HCT116 (cell line): ENCODE measurements around the gene HSD17B1. TPM values are rescaled to one million over a fixed set of nuclear protein-coding genes. Genes with fewer than 3 reads are reported as not detected.

ENCODE experiments used
- ATAC-seq: fragments of 200-7000 bp; cut with Tn5 transposase; 2 replicates; pipeline ENCODE4 v1.9.1; 2020; ENCODE audit warnings: mild to moderate bottlenecking, moderate library complexity
- BruUV-seq: library from RNA; stranded (reverse); fragments of 400-500 nt; replicated peaks from 2 replicates; lab custom pipeline; 2021; lab: Mats Ljungman, UMichigan
- CTCF ChIA-PET: fragments of 300-600 bp; sonication (Branson Sonifier 250); formaldehyde crosslinking; loops from one replicate; lab custom pipeline; 2021; ENCODE audit warnings: antibody characterized with exemption; lab: Charles Lee
- POLR2A ChIA-PET: fragments of 300-600, 350-600 bp; sonication (Branson Sonifier 250); formaldehyde crosslinking; loops from one replicate; lab custom pipeline; 2021; ENCODE audit warnings: antibody characterized with exemption; lab: Charles Lee
- RAD21 ChIA-PET, 2 experiments: fragments of 300-600 bp; sonication (Branson Sonifier 250); formaldehyde crosslinking; loops; one replicate each; lab custom pipeline; 2023; ENCODE audit warnings: low total read pairs in 2 of 2; ENCODE audit not compliant: uncharacterized antibody in 2 of 2, unreplicated experiment in 2 of 2, low non-redundant PET in 1 of 2; lab: Charles Lee
- DNase-seq: peaks from one replicate; pipeline ENCODE4 v3.0.0-alpha.2; 2010; ENCODE audit warnings: low read depth, low spot score
- H2AFZ ChIP-seq: fragments of 200-600 bp; shearing (Covaris generic), sonication (generic); 2 replicates; pipeline ENCODE4 v1.6.1; 2017; ENCODE audit warnings: low read depth, mixed run types, mixed read lengths, antibody characterized with exemption, low read length; ENCODE audit not compliant: poor library complexity, severe bottlenecking
- H3K27ac ChIP-seq: 2 replicates; pipeline ENCODE4 v1.5.1; 2012; ENCODE audit warnings: low read depth, low read length
- H3K27me3 ChIP-seq: fragments of 200-600 bp; sonication (generic); 2 replicates; pipeline ENCODE4 v1.6.1; 2016; ENCODE audit warnings: mixed run types, low read length, mixed read lengths; ENCODE audit not compliant: insufficient read depth
- H3K36me3 ChIP-seq, 2 experiments: fragments of 200-500 bp in 1 of 2; fragments of 200-600 bp in 1 of 2; sonication (Bioruptor generic) in 1 of 2; sonication (generic) in 1 of 2; 2 replicates each; pipeline versions ENCODE4 v1.5.1 to v1.6.1; 2014 to 2016; ENCODE audit warnings: low read length in 2 of 2, inconsistent platforms in 1 of 2, mixed read lengths in 1 of 2, mixed run types in 1 of 2; ENCODE audit not compliant: insufficient read depth in 2 of 2, control insufficient read depth in 1 of 2
- H3K4me1 ChIP-seq, 2 experiments: fragments of 200-600 bp in 1 of 2; sonication (generic) in 1 of 2; 2 replicates each; pipeline versions ENCODE4 v1.5.1 to v1.6.1; 2012 to 2017; ENCODE audit warnings: low read length in 2 of 2, inconsistent platforms in 1 of 2, mild to moderate bottlenecking in 1 of 2, mixed read lengths in 1 of 2, mixed run types in 1 of 2, moderate library complexity in 1 of 2; ENCODE audit not compliant: insufficient read depth in 2 of 2, control insufficient read depth in 1 of 2
- H3K4me2 ChIP-seq: fragments of 200-600 bp; sonication (generic); 2 replicates; pipeline ENCODE4 v1.6.1; 2017; ENCODE audit warnings: mixed run types, low read length, mixed read lengths
- H3K4me3 ChIP-seq, 2 experiments: fragments of 200-600 bp in 1 of 2; sonication (generic) in 1 of 2; replicated peaks in 1 of 2; 2 replicates each; pipeline ENCODE4 v1.5.1; 2011 to 2016; ENCODE audit warnings: low read length in 2 of 2, control low read depth in 1 of 2, low read depth in 1 of 2, mild to moderate bottlenecking in 1 of 2, mixed read lengths in 1 of 2, mixed run types in 1 of 2
- H3K79me2 ChIP-seq: fragments of 200-600 bp; sonication (generic); 2 replicates; pipeline ENCODE4 v1.6.1; 2017; ENCODE audit warnings: mild to moderate bottlenecking, mixed run types, low read length, moderate library complexity, mixed read lengths; ENCODE audit not compliant: insufficient read depth
- H3K9ac ChIP-seq: fragments of 200-600 bp; sonication (generic); 2 replicates; pipeline ENCODE4 v1.6.1; 2016; ENCODE audit warnings: low read length, mixed read lengths
- H3K9me2 ChIP-seq: fragments of 200-600 bp; sonication (generic), shearing (Covaris generic); 2 replicates; pipeline ENCODE4 v1.6.1; 2017; ENCODE audit warnings: mixed run types, mild to moderate bottlenecking, moderate library complexity; ENCODE audit not compliant: insufficient read depth
- H3K9me3 ChIP-seq, 2 experiments: fragments of 200-500 bp in 1 of 2; fragments of 200-600 bp in 1 of 2; sonication (Bioruptor generic) in 1 of 2; sonication (generic) in 1 of 2; 2 replicates each; pipeline ENCODE4 v1.6.1; 2014 to 2017; ENCODE audit warnings: low read length in 2 of 2, mixed read lengths in 2 of 2, inconsistent platforms in 1 of 2, low read depth in 1 of 2, mild to moderate bottlenecking in 1 of 2, mixed run types in 1 of 2, moderate library complexity in 1 of 2; ENCODE audit not compliant: control insufficient read depth in 1 of 2, insufficient read depth in 1 of 2
- H4K20me1 ChIP-seq: fragments of 200-600 bp; sonication (generic), shearing (Covaris generic); 2 replicates; pipeline ENCODE4 v1.6.1; 2017; ENCODE audit warnings: mixed run types, mild to moderate bottlenecking, moderate library complexity; ENCODE audit not compliant: insufficient read depth
- ATF3 ChIP-seq: IDR thresholded peaks from 2 replicates; pipeline ENCODE4 v1.6.1; 2012
- CEBPB ChIP-seq: IDR thresholded peaks from 2 replicates; pipeline ENCODE4 v1.6.1; 2012; ENCODE audit warnings: low read depth
- CTCF ChIP-seq, 3 experiments: fragments of 200-600 bp in 1 of 3; sonication (generic) in 1 of 3; IDR thresholded peaks in 2 of 3; conservative IDR thresholded peaks in 1 of 3; 2 replicates each; pipeline ENCODE4 v1.5.1; 2012 to 2017; ENCODE audit warnings: low read depth in 2 of 3, low read length in 2 of 3, antibody characterized with exemption in 1 of 3, borderline replicate concordance in 1 of 3, control low read depth in 1 of 3, mild to moderate bottlenecking in 1 of 3, mixed read lengths in 1 of 3, mixed run types in 1 of 3, moderate library complexity in 1 of 3; ENCODE audit not compliant: insufficient read depth in 1 of 3
- EGR1 ChIP-seq: IDR thresholded peaks from 2 replicates; pipeline ENCODE4 v1.6.1; 2012; ENCODE audit warnings: low read depth
- ELF1 ChIP-seq: IDR thresholded peaks from 2 replicates; pipeline ENCODE4 v1.6.1; 2012; ENCODE audit warnings: low read depth, borderline replicate concordance
- FOSL1 ChIP-seq: IDR thresholded peaks from 2 replicates; pipeline ENCODE4 v1.6.1; 2012; ENCODE audit warnings: low read depth
- JUND ChIP-seq: IDR thresholded peaks from 2 replicates; pipeline ENCODE4 v1.6.1; 2012
- MAX ChIP-seq: IDR thresholded peaks from 2 replicates; pipeline ENCODE4 v1.6.1; 2012
- POLR2AphosphoS5 ChIP-seq: IDR thresholded peaks from 2 replicates; pipeline ENCODE4 v1.6.1; 2011; ENCODE audit warnings: mild to moderate bottlenecking, low read depth, low read length, moderate library complexity
- RAD21 ChIP-seq: IDR thresholded peaks from 2 replicates; pipeline ENCODE4 v1.6.1; 2012; ENCODE audit warnings: low read depth, mild to moderate bottlenecking
- SP1 ChIP-seq: IDR thresholded peaks from 2 replicates; pipeline ENCODE4 v1.6.1; 2012; ENCODE audit warnings: low read depth
- SRF ChIP-seq: IDR thresholded peaks from 2 replicates; pipeline ENCODE4 v1.6.1; 2012; ENCODE audit warnings: low read depth
- YY1 ChIP-seq: IDR thresholded peaks from 2 replicates; pipeline ENCODE4 v1.6.1; 2011; ENCODE audit warnings: low read length, low read depth, moderate library complexity, mild to moderate bottlenecking; ENCODE audit not compliant: insufficient replicate concordance; ENCODE audit errors: extremely low read depth
- ZFX ChIP-seq: fragments of 450-650 bp; IDR thresholded peaks from 2 replicates; pipeline ENCODE4 v1.6.1; 2017
- ZNF274 ChIP-seq: fragments of 200-500 bp; sonication (Bioruptor generic); IDR thresholded peaks from 2 replicates; pipeline ENCODE4 v1.6.1; 2014; ENCODE audit warnings: mild to moderate bottlenecking, low read depth, low read length, inconsistent platforms
- intact Hi-C: fragments of 100-400 bp; cut with micrococcal nuclease; formaldehyde crosslinking; loops from 2 replicates; pipeline ENCODE4 v1.10.0; 2022
- total RNA-seq: library from RNA; stranded (reverse); gene quantifications from one replicate; pipeline ENCODE4 v1.2.1, GENCODE V29; 2021; ENCODE audit not compliant: unreplicated experiment

HSD17B1 gene
- total RNA-seq, 1 experiment from 2014 or later: 1.4 TPM

GRCh38 chr17:42508426-42509165 lies 44.1 kb upstream of the HSD17B1 start:
- H4K20me1 ChIP-seq: no peaks in the 10 kb centered on the region
- peaks cover 9 to 20% of the 10 kb centered on the region in 2 experiments; a peak in 3 of 4 replicates for H3K36me3 ChIP-seq
- intact Hi-C loops: no loop called here
- ChIA-PET RAD21 (no interaction called here), POLR2A (no interaction called here), CTCF (interaction anchor here (3.3 kb wide), 1 partner anchor 9 kb away, joined by 16 read pairs; no protein-coding TSS in a partner anchor)
- no peaks in the 10 kb centered on the region for H3K9me3 ChIP-seq
- H3K9me2 ChIP-seq: no peaks in the 10 kb centered on the region
- DNase-seq: no peak
- no peak overlapping the region for H3K4me3 ChIP-seq
- H3K27me3 ChIP-seq: no peaks in the 10 kb centered on the region
- no peak for ATAC-seq
- H2AFZ ChIP-seq: no peak overlapping the region
- no peak overlapping the region for H3K27ac ChIP-seq
- no peaks in the 10 kb centered on the region for H3K79me2 ChIP-seq
- no peak for TF ChIP-seq SRF
- TF ChIP-seq ATF3: no peak
- TF ChIP-seq MAX: no peak
- TF ChIP-seq RAD21: no peak
- no peak for TF ChIP-seq ZNF274
- TF ChIP-seq JUND: no peak
- TF ChIP-seq ELF1: no peak
- TF ChIP-seq ZFX: no peak
- TF ChIP-seq CEBPB: no peak
- no peak for TF ChIP-seq SP1
- peaks cover 0 to 6% of the 10 kb centered on the region in 2 experiments; a peak in 1 of 4 replicates for H3K4me1 ChIP-seq
- no TSS peak for BruUV-seq
- H3K4me2 ChIP-seq: no peak overlapping the region
- H3K9ac ChIP-seq: no peak overlapping the region

GRCh38 chr17:42509409-42509808 lies 43.3 kb upstream of the HSD17B1 start:
- RAD21 ChIA-PET: no interaction called here
- Histone ChIP-seq H3K9me2 (no peaks in the 10 kb centered on the region), H3K4me3 (no peak overlapping the region), H3K27ac (no peak overlapping the region), H3K36me3 (peaks cover 9 to 20% of the 10 kb centered on the region in 2 experiments; a peak in 3 of 4 replicates), H3K4me1 (peaks cover 0 to 6% of the 10 kb centered on the region in 2 experiments; a peak in 1 of 4 replicates), H3K27me3 (no peaks in the 10 kb centered on the region), H3K9ac (no peak overlapping the region), H4K20me1 (no peaks in the 10 kb centered on the region)
- POLR2A ChIA-PET: no interaction called here
- no TSS peak for BruUV-seq
- DNase-seq: no peak
- CTCF ChIA-PET: no interaction called here
- intact Hi-C loops: no loop called here
- TF ChIP-seq EGR1 (no peak), SRF (no peak), FOSL1 (no peak), MAX (no peak), RAD21 (no peak), CEBPB (no peak), POLR2AphosphoS5 (no peak), JUND (no peak), ATF3 (no peak), ELF1 (no peak), SP1 (no peak), CTCF (IDR thresholded peaks at IDR 0.05 in 2 of 3, conservative IDR thresholded peaks at IDR 0.05 in 1 of 3; ENCODE audit: borderline replicate concordance in 1 of 3, insufficient read depth in 1 of 3, low read depth in 2 of 3, low read length in 2 of 3) (no peak), YY1 (no peak), ZFX (no peak)
- TF ChIP-seq, all 23 proteins: peak for 0
- Histone ChIP-seq H3K9me3 (no peaks in the 10 kb centered on the region), H3K79me2 (no peaks in the 10 kb centered on the region), H2AFZ (no peak overlapping the region), H3K4me2 (no peak overlapping the region)
- no peak for ATAC-seq
